T follicular helper cell (primary cell): ENCODE data around the gene MAN2C1.
A peak's percentile ranks its signal among the peaks of the same experiment; 100 is the strongest.
"Not testable (repeated sequence)": the region's sequence is repeated elsewhere in the genome, so short reads cannot be mapped to it uniquely, and the experiment has no call there.

ENCODE experiments used
- DNase-seq: peaks from one replicate; pipeline ENCODE4 v3.0.0-alpha.2; 2020; ENCODE audit warnings: low read depth

The MAN2C1 gene

GRCh38 chr15:75361361-75361988 lies 6.9 kb downstream of the MAN2C1 start:
- DNase-seq: no peak

DNA sequence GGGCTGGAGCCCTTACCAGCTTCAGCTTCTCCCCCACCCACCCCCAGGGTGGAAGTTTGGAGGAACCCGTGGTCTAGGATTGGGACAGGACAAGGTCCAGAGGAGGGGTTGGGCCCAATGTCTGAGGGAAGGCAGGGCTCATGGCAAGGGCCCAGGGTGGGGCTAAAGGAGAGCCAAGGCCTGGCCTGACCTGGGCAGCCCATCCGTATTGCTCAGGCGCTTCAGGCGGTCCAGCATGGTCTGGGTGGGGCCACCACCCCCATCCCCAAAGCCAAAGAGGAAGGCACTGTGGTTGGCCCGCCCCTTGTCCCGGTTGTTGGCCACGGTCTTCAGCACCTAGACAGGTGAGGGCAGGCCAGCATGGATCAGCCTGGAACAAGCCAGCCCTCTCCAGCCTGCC lies 7.6 kb downstream of the MAN2C1 start:
- DNase-seq: no peak

- no peak for DNase-seq
Observed at GRCh38 chr15:75360391-75360790, 8.0 kb downstream of the MAN2C1 start.

DNA sequence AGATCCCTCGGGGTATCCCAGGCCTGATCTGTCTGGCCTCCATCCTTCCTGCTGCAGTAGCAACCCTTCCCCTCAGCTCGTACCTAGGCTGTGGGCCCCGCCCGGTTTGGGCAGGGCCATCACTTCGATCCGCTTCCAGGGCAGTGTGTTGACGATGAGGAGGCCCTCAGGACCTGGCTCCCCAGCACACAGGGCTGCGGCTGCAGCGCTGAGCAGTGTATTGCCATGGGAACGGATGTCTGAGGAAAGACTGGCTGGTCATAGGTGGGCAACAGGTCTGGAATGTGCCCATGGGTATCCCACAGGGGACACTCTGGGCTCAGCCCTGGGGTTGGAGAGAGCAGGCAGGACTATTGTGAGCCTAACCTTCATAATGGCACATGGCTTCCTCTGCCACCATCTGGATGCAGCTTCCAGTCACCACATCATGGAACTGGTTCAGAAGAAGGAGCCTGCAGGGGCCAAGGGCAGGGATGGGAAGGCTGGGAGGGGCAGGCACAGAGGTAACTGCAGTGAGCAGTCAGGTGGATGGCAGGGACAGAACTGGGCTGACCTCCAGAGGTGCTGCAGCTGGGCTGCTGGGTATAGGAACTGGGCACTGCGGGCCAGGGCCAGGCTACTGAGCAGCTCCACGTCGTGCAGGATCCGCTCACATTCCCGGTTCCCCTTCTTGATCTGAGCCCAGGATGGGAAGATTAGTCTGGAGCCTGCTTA lies 8.7 kb downstream of the MAN2C1 start:
- DNase-seq: no peak

GRCh38 chr15:75358771-75359536 lies 9.5 kb downstream of the MAN2C1 start:
- no peak for DNase-seq

GRCh38 chr15:75357976-75358673 lies 10.3 kb downstream of the MAN2C1 start:
- DNase-seq: no peak

DNA sequence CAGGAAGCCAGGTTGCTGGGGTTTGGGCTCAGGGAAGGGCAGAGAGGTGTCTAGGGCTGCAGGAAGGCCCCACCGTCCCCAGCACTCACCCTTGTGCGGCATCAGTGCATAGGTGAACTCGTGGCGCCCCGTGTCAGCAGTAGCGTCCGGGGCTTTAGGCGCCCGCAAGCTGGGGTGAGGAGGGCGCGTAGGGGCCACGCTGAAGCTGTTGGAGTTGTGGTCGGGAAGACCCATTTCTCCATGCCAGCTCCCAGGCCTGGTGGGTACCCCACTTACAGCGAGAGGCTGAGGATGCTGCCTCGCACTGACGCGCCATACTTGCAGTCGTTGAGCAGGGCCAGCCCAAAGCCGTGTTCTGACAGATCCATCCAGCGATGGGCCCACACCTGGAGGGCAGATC lies 11.9 kb downstream of the MAN2C1 start:
- no peak for DNase-seq

DNA sequence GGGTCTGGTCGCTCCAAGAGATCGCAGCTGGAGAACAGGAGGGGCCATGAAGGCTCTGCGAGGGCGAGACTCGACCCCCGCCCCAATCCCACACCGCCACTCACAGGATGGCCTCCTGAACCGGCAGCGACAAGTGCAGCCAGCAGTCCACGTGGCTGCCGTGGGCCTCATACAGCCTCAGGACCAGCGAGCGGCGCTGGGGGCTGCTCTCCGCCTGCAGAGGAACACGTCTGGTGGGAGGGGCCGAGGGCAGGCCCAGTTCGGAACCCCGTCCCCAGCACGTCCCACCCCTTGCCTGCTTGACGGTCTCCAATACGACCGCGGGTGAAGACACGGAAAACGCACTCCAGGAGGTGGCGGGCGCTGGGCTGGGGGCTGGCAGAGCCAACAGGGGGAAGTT lies 12.4 kb downstream of the MAN2C1 start:
- no peak for DNase-seq

DNA sequence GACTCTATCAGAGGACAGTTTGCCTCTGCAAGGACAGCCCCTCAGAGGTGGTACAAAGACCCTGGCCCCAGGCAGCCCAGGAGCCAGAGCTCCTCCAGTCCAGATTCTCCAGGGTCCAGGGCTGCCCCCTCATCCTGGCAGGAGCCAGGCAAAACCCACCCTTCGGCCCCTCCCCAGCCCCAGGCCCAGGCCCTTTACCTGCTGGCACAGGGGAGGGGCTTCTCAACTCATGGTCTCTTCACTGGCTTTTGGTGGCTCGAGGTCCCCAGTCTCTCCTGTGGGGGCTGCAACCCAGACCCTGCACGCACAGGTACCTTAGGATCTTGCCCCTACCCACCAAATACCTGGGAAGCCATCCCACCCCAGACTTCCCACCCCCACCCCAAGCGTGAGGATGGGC lies 13.0 kb downstream of the MAN2C1 start:
- DNase-seq: no peak

DNA sequence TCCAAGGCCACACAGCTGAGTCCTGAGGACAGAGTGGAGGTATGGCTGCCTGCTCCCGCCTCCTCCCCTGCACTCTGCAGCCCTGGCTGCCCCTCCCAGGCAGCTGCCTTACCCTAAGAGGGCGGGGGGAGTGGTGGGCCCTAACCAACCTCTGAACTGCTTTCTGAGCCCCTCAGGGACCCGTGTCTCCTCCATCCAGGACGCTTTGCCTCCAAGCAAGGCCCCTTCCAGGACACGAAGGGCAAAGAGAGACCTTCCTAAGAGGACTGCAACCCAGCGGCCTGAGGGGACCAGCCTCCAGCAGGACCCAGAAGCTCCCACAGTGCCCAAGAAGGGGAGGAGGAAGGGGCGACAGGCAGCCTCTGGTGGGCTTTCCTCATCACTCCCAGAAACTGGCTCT lies 14.0 kb downstream of the MAN2C1 start:
- DNase-seq: no peak

GRCh38 chr15:75353604-75354003 lies 14.8 kb downstream of the MAN2C1 start:
- DNase-seq: no peak

GRCh38 chr15:75352186-75353080 lies 16.0 kb downstream of the MAN2C1 start:
- DNase-seq: no peak

DNA sequence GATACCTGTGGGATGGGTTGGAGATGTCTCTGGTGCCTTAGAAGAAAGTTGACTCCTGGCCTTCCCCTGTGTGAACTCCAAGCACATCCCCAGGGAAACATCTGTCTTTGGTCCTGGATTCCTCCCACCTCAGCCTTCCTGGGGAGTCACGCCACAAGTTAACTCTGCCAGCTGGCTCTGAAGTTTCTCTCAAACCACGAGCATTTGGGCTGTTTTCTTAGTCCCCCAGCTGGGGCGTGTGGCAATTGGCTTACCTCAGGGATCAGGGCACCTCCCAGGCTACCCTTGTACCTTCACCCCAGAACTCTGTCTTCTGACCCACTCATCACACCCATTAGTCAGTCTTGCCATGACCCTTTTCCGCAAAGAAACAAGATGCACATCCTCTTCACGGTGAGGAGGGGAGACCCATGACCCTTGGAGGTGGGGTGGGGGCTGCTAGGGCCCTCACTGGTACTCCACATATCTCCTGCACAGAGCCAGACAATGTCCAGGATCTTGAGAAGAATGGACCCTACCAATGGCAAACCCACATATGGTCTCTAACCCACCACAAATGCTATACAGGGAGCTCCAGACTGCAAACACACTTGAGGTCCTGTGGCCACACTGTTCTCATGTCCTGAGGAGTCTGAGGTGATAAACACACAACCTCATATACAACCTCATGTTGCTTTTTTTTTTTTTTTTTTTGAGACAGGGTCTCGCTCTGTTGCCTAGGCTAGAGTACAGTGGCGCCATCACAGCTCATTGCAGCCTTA lies 17.6 kb downstream of the MAN2C1 start:
- DNase-seq: no peak

- DNase-seq: peak; percentile 54
Observed at GRCh38 chr15:75349851-75350588, 18.4 kb downstream of the MAN2C1 start.

DNA sequence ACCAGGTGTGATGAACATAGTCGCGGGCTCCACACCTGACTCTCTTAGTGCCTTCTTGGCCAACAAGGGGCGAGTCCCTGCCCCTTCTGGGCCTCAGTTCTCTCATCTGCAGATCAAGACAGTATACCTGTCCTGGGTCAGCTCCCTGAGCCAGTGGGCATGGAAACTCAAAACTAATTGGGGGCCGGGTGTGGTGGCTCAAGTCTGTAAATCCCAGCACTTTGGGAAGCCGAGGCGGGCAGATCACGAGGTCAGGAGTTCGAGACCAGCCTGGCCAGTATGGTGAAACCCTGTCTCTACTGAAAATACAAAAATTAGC lies 19.1 kb downstream of the MAN2C1 start:
- DNase-seq: not testable (repeated sequence)

GRCh38 chr15:75348562-75349350 lies 19.7 kb downstream of the MAN2C1 start:
- no peak for DNase-seq

DNA sequence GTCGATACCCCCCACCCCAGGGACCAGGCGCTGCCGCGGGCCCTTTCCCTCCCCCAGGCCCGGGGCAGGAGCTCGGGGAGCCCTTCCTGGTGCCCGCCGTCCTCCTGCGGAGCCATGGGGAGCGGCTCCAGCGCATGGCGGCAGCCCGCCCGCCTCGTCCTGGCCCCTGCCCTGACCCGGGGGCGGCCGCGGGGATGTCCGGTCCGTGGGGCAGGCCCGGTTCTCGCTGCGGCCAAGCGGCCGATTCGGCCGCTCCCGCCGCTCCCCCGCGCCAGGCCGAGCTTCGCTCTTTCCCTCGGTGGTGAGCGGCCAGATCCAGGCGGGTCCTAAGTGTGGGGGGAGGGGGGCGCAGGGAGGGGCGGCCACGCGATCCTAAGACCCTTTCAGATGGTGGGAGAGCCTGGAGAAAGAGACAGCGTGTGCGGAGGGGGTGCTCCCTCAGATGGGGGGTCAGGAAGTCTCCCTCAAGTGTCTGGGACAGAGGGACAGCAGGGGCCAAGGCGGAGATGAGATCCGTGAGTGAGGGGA lies 20.3 kb downstream of the MAN2C1 start:
- DNase-seq: no peak

DNA sequence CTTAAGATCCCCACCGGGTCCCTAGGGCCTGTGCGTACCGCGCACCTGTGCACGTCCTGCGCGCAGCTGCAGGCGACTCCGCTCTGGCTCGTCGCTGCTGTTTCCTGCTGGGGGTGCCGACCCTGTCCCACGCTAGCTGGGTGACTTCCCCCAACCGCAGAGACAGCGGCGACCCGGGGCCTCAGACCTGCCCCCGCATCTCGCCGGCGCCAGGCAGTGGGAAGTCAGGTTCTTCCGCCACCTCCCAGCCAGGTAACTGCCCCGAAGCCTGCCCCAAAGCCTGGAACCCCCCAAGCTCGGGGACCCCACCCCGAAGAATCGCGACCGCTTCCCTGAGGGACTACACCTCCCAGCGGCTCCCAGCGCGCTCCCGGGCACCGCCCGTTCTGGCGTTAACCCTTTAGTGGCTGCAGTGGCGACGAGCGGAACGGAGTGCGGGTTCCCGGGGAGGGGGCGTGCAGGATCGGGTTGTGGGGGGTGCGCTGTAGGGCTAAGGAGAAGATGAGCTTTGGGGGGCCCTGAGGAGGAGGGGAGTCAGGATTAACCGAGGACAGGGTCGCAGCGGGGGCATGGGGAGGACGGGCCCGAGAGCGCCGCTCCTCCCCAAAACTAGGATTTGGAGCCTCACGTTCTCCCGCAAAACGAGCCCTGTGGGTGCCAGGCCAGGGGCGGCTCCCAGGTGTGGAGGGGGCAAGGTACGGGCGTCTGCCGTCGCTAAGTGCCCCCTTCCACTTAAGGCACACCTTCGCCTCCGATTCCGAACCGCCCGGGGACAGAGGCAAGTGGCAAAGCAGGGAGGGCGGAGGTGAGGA lies 21.0 kb downstream of the MAN2C1 start:
- peak; percentile 43 for DNase-seq
